Measurements from ENCODE around the gene TRIM44.

GRCh38 chr11:35712533-35712932 is 50.0 kb downstream of the TRIM44 start:
- TF ChIP-seq YY1 (IDR thresholded peaks at IDR 0.05) (no peak), CTCF (IDR thresholded peaks at IDR 0.05; ENCODE audit: low read depth, low read length, missing input control) (no peak), HNF4A (conservative IDR thresholded peaks at IDR 0.05) (no peak), MAX (IDR thresholded peaks at IDR 0.05) (no peak), FOXA1 (IDR thresholded peaks at IDR 0.05) (no peak), SP1 (IDR thresholded peaks at IDR 0.05) (no peak), TAF1 (conservative IDR thresholded peaks at IDR 0.05) (no peak), ZBTB33 (IDR thresholded peaks at IDR 0.05) (no peak), REST (IDR thresholded peaks at IDR 0.05) (no peak), NR2F2 (IDR thresholded peaks at IDR 0.05) (no peak)
